K562 (cell line): ENCODE data around the gene C16orf92. TPM values are rescaled to one million over a fixed set of nuclear protein-coding genes. Genes with fewer than 3 reads are reported as not detected.

Experiments
- BCLAF1 ChIP-seq, 2 experiments: fragments of 450-650 bp in 1 of 2; IDR thresholded peaks; 2 replicates each; pipeline ENCODE4 v1.6.1; 2011 to 2017; ENCODE audit warnings: low read depth in 2 of 2, antibody characterized with exemption in 1 of 2, borderline replicate concordance in 1 of 2, low read length in 1 of 2, mild to moderate bottlenecking in 1 of 2, mixed read lengths in 1 of 2; ENCODE audit not compliant: control insufficient read depth in 1 of 2
- CBFA2T2 ChIP-seq: fragments of 450-650 bp; conservative IDR thresholded peaks from 2 replicates; pipeline ENCODE4 v1.6.1; 2017; ENCODE audit warnings: mild to moderate bottlenecking
- CBX3 ChIP-seq, 2 experiments: IDR thresholded peaks; 1 replicate in 1 of 2; 2 replicates in 1 of 2; pipeline ENCODE4 v1.6.1; 2012; ENCODE audit warnings: inconsistent platforms in 2 of 2, low read length in 2 of 2, borderline replicate concordance in 1 of 2, control low read depth in 1 of 2
- FOXK1 ChIP-seq: sonication (generic); formaldehyde crosslinking; IDR thresholded peaks from 2 replicates; pipeline ENCODE4 v1.8.0; 2022; ENCODE audit warnings: missing genetic modification reagents, mild to moderate bottlenecking, borderline replicate concordance
- HDAC3 ChIP-seq: fragments of 450-650 bp; IDR thresholded peaks from 2 replicates; pipeline ENCODE4 v1.6.1; 2018; ENCODE audit warnings: borderline replicate concordance, mild to moderate bottlenecking, moderate library complexity; ENCODE audit not compliant: partially characterized antibody
- HDGF ChIP-seq: fragments of 450-650 bp; IDR thresholded peaks from 2 replicates; pipeline ENCODE4 v1.6.1; 2016
- HOXB6 ChIP-seq: fragments of 250-450 bp; sonication (Bioruptor Pico); IDR thresholded peaks from 2 replicates; pipeline ENCODE4 v1.5.1; 2022; ENCODE audit warnings: mild to moderate bottlenecking, borderline replicate concordance
- JUND ChIP-seq, 2 experiments: IDR thresholded peaks; 2 replicates in 1 of 2; 3 replicates in 1 of 2; pipeline ENCODE4 v1.6.1; 2011; ENCODE audit warnings: borderline replicate concordance in 2 of 2, low read depth in 2 of 2, low read length in 2 of 2, improper control_type of control experiment in 1 of 2, missing biosample characterization in 1 of 2, missing genetic modification characterization in 1 of 2, missing genetic modification reagents in 1 of 2
- MIER1 ChIP-seq: fragments of 450-650 bp; IDR thresholded peaks from 2 replicates; pipeline ENCODE4 v1.6.1; 2016; ENCODE audit warnings: antibody characterized with exemption, mild to moderate bottlenecking, low read depth
- NELFE ChIP-seq: IDR thresholded peaks from 2 replicates; pipeline ENCODE4 v1.6.1; 2011; ENCODE audit warnings: mild to moderate bottlenecking; ENCODE audit not compliant: insufficient read depth, insufficient read length
- NR4A1 ChIP-seq, 2 experiments: fragments of 250-450 bp in 1 of 2; fragments of 450-650 bp in 1 of 2; sonication (Bioruptor Pico) in 1 of 2; IDR thresholded peaks; 2 replicates each; pipeline versions ENCODE4 v1.4.0 to v1.6.1; 2016 to 2020; ENCODE audit warnings: mild to moderate bottlenecking in 2 of 2, missing compliant biosample characterization in 1 of 2, missing genetic modification characterization in 1 of 2, moderate library complexity in 1 of 2
- PCBP2 ChIP-seq: fragments of 200-400 bp; formaldehyde crosslinking; IDR thresholded peaks from 2 replicates; pipeline ENCODE4 v1.6.1; 2018; ENCODE audit warnings: low read length, low read depth, mild to moderate bottlenecking, moderate library complexity; ENCODE audit not compliant: poor library complexity, severe bottlenecking
- PREB ChIP-seq: sonication (generic); formaldehyde crosslinking; IDR thresholded peaks from 2 replicates; pipeline ENCODE4 v1.8.1; 2023; ENCODE audit warnings: mild to moderate bottlenecking, missing genetic modification reagents
- SAP30 ChIP-seq: fragments of 200-600 bp; sonication (generic); IDR thresholded peaks from 2 replicates; pipeline ENCODE4 v1.6.1; 2012; ENCODE audit warnings: borderline replicate concordance, low read depth, mild to moderate bottlenecking, moderate library complexity, low read length, control low read depth, inconsistent platforms; ENCODE audit not compliant: insufficient read depth, poor library complexity, severe bottlenecking
- SIN3B ChIP-seq: fragments of 450-650 bp; IDR thresholded peaks from 2 replicates; pipeline ENCODE4 v1.6.1; 2017; ENCODE audit warnings: low read depth, mild to moderate bottlenecking, moderate library complexity
- ZNF324 ChIP-seq: fragments of 250-450 bp; sonication (Bioruptor Pico); IDR thresholded peaks from 2 replicates; pipeline ENCODE4 v1.4.0; 2020; ENCODE audit warnings: mild to moderate bottlenecking
- polyA plus RNA-seq, 8 experiments: library from polyadenylated mRNA; depleted of rRNA in 4 of 8; stranded (reverse) in 5 of 8; unstranded in 3 of 8; fragments of >200 nt; fragmentation: Nextera tagmentation in 2 of 8; fragmentation: Illumina TruSeq in 1 of 8; extraction: Ambion mirVana in 2 of 8; extraction: Trizol in 1 of 8; gene quantifications; 2 replicates each; pipeline versions ENCODE4 v1.2.1 to v1.2.3, GENCODE V29; 2011 to 2014; ENCODE audit warnings: inconsistent platforms in 1 of 8, missing spikeins in 1 of 8
- total RNA-seq, 7 experiments: library from RNA; depleted of rRNA in 6 of 7; stranded (reverse); fragments of >200 nt in 6 of 7; fragmentation: Illumina TruSeq in 2 of 7; extraction: Trizol in 2 of 7; gene quantifications; 2 replicates each; pipeline versions ENCODE4 v1.2.1 to v1.2.3, GENCODE V29; 2011 to 2021; ENCODE audit warnings: low replicate concordance in 1 of 7
- TF ChIP-seq, protein P1 (sequence below): sonication (generic); formaldehyde crosslinking; IDR thresholded peaks from 2 replicates; pipeline ENCODE4 v1.8.1; 2023; ENCODE audit warnings: mild to moderate bottlenecking, missing genetic modification reagents

Gene C16orf92
- total and polyA plus RNA-seq, 9 of the 15 experiments (the other 6 are each of a cell fraction or from before 2014, with no cell fraction given): not detected

- TF ChIP-seq HDAC3 (no peak), PCBP2 (no peak), PREB (CRISPR knock-in tag) (no peak), CBX3 (IDR thresholded peaks at IDR 0.05; ENCODE audit: borderline replicate concordance in 1 of 2, low read length in 2 of 2) (no peak), JUND (IDR thresholded peaks at IDR 0.05; ENCODE audit: borderline replicate concordance, low read depth, low read length) (peak; percentile 49; the same call in 1 of the 2 replicates), JUND (tag; IDR thresholded peaks at IDR 0.05; ENCODE audit: borderline replicate concordance, low read depth, low read length) (no peak), NELFE (no peak), FOXK1 (CRISPR knock-in tag) (0 out of 2 replicates have a peak, but pooled peaks have one; percentile 16), ZNF324 (peak; percentile 0; the same call in 1 of the 2 replicates), HOXB6 (CRISPR knock-in tag) (no peak), HDGF (no peak), BCLAF1 (IDR thresholded peaks at IDR 0.05; ENCODE audit: borderline replicate concordance in 1 of 2, control insufficient read depth in 1 of 2, low read depth in 2 of 2, low read length in 1 of 2) (no peak), SIN3B (peak; percentile 40; the same call in 1 of the 2 replicates), SAP30 (peak; percentile 89), CBFA2T2 (no peak), MIER1 (0 out of 2 replicates have a peak, but pooled peaks have one; percentile 25), NR4A1 (CRISPR knock-in tag; IDR thresholded peaks at IDR 0.05) (no peak), NR4A1 (tag; IDR thresholded peaks at IDR 0.05) (no peak)
- TF ChIP-seq, protein P1, sequence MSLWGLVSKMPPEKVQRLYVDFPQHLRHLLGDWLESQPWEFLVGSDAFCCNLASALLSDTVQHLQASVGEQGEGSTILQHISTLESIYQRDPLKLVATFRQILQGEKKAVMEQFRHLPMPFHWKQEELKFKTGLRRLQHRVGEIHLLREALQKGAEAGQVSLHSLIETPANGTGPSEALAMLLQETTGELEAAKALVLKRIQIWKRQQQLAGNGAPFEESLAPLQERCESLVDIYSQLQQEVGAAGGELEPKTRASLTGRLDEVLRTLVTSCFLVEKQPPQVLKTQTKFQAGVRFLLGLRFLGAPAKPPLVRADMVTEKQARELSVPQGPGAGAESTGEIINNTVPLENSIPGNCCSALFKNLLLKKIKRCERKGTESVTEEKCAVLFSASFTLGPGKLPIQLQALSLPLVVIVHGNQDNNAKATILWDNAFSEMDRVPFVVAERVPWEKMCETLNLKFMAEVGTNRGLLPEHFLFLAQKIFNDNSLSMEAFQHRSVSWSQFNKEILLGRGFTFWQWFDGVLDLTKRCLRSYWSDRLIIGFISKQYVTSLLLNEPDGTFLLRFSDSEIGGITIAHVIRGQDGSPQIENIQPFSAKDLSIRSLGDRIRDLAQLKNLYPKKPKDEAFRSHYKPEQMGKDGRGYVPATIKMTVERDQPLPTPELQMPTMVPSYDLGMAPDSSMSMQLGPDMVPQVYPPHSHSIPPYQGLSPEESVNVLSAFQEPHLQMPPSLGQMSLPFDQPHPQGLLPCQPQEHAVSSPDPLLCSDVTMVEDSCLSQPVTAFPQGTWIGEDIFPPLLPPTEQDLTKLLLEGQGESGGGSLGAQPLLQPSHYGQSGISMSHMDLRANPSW: 0 out of 2 replicates have a peak, but pooled peaks have one; percentile 12
Measured at GRCh38 chr16:30065943-30066760, 43.2 kb downstream of the C16orf92 start (continued).
